GM21576 (cell line): Measurements from ENCODE around the gene NOTO.
"Not testable (repeated sequence)": the region's sequence is repeated elsewhere in the genome, so short reads cannot be mapped to it uniquely, and the experiment has no call there.

Source experiments
- ATAC-seq: cut with Tn5 transposase; IDR thresholded peaks from one replicate; pipeline ENCODE4 v1.9.1; 2021; ENCODE audit warnings: mild to moderate bottlenecking, moderate library complexity; ENCODE audit not compliant: unreplicated experiment

The NOTO gene

GRCh38 chr2:73197579-73197978, 4.8 kb upstream of the NOTO start:
- no peak for ATAC-seq

DNA sequence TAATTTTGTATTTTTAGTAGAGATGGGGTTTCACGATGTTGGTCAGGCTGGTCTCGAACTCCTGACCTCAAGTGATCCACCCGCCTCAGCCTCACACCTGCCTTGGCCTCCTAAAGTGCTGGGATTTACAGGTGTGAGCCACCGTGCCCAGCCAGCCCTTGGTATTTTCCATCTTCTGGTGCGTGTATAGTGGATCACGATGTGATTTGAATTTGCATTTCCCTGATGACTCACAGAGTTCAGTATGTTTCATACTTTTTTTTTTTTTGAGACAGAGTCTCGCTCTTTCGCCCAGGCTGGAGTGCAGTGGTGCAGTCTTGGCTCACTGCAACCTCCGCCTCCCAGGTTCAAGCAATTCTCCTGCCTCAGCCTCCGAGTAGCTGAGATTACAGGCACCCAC, 2.1 kb upstream of the NOTO start:
- ATAC-seq: not testable (repeated sequence)

GRCh38 chr2:73203055-73203681, 794 bp downstream of the NOTO start:
- ATAC-seq: no peak

DNA sequence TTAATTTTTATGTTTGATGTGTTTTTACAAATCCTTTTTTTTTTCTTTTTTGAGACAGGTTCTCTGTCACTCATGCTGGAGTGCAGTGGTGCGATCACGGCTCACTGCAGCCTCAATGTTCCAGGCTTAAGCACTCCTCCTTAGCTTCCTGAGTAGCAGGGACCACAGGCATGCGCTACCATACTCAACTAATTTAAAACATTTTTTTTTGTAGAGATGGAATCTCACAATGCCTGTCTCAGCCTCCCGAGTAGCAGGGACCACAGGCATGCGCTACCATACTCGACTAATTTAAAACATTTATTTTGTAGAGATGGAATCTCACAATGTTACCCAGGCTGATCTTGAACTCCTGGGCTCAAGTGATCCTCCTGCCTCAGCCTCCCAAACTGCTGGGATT, 3.2 kb downstream of the NOTO start:
- ATAC-seq: no peak

- no peak for ATAC-seq
Observed at GRCh38 chr2:73208258-73208657, 5.9 kb downstream of the NOTO start.

GRCh38 chr2:73210019-73210418, 7.6 kb downstream of the NOTO start:
- ATAC-seq: no peak

GRCh38 chr2:73210696-73211095, 8.3 kb downstream of the NOTO start:
- no peak for ATAC-seq

DNA sequence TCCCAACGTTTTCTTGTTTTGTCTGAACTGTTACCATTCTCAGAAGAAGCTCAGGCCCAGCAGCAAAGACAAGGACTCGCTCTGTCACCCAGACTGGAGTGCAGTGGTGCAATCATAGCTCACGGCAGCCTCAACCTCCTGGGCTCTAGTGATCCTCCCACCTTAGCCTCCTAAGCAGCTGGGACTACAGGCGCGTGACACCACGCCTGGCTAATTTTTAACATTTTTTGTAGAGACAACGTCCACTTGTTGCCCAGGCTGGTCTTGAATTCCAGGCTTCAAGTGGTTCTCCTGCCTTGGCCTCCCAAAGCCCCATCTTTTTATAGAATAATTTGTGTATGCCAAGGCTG, 9.7 kb downstream of the NOTO start:
- ATAC-seq: no peak

- ATAC-seq: peak; percentile 73
Observed at GRCh38 chr2:73212448-73213176, 10.2 kb downstream of the NOTO start.

- peak; percentile 92 for ATAC-seq
Observed at GRCh38 chr2:73214120-73215035, 12.0 kb downstream of the NOTO start, which contains the start of gene SMYD5. Gene SMYD5, plus strand, starts transcription at chr2:73214245. Its CDS starts 22 bp downstream, at chr2:73214267.

- no peak for ATAC-seq
Observed at GRCh38 chr2:73215254-73215653, 12.9 kb downstream of the NOTO start.

DNA sequence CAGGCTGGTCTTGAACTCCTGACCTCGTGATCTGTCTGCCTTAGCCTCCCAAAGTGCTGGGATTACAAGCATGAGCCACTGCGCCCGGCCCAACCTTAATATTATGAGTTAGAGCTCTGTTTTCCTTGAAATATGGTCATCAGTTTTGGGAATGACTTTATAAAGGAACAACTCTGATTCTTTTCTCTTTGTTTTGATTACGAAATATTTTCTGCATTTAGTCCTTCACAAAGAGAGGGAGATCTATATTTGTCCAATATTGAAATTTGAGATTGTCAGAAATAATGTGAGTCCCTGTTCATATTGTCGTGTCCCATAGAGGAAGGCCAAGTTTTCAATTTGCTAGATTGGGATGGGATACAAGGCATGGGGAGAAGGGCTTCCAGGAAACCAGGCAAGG, 14.8 kb downstream of the NOTO start:
- ATAC-seq: no peak

- ATAC-seq: no peak
Observed at GRCh38 chr2:73217826-73218225, 15.5 kb downstream of the NOTO start.

DNA sequence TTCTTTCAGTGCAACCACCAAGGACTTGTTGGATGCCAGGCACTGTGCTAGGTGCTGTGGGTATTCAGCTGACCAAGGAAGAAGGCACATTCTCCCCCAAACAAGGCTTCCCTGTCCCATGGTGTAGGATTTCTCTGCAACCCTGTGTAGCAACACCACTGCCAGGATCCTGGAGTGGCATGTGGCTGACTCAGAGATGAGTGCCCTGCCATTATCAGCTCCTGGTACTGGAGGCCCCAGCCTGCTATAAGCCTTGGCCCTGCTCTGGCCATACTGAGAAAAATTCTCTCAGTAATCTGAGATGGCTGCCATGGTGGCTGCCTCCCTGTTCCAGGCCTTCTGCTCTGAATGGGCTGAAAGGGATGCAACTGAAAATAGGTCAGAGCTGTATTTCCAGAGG, 15.9 kb downstream of the NOTO start:
- ATAC-seq: no peak

DNA sequence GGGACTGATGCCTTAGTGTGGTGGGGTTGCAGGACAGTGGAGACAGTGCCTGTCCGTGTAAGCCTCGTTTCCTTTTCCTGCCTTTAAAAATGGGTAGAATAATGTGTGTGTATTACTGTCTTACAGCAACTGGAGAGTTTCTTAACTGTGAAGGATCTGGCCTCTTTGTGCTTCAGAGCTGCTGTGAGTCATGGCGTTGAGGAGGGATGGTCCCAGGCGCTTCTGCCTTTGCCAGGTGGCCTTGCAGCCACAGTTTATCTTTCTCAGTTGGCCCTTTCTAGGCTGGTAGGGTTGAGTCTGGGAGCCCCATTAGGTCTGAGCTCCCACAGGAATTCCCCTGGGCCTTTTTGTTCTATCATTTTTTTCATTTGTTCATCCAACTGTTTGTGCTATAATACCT, 21.4 kb downstream of the NOTO start:
- no peak for ATAC-seq

DNA sequence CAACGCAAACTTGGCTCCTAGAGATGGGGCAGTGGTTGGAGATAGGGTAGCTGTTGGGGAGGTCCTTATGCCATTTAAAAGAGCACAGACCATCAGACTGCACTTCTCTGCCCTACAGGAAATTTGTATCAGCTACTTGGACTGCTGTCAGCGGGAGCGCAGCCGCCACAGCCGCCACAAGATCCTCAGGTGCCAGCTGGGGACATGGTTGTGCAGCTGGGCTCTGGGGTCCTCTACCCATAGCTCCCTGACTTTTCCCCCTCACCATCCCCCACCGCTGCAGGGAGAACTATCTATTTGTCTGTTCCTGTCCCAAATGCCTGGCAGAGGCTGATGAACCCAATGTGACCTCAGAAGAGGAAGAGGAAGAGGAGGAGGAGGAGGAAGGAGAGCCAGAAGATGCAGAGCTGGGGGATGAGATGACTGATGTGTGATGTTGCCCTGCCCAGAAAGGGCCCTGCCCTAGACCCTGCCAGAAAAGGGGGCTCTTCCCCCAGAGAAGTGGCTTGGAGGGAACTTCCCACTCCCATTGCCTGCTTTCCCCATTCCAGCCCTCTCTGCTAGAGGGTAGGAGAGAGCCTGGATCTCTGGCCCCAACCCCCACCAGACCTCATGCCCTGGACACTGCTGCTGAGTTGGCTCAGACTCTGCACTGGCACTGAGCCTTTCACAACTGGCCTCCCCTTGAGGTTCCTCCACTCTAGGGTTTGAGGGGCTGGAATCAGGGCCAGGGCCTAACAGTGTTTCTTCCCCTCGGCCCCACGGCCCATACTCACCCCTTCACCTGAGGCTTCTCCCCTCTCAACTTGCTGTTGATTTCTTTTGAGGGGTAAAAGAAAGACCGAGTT, 23.4 kb downstream of the NOTO start:
- ATAC-seq: no peak

DNA sequence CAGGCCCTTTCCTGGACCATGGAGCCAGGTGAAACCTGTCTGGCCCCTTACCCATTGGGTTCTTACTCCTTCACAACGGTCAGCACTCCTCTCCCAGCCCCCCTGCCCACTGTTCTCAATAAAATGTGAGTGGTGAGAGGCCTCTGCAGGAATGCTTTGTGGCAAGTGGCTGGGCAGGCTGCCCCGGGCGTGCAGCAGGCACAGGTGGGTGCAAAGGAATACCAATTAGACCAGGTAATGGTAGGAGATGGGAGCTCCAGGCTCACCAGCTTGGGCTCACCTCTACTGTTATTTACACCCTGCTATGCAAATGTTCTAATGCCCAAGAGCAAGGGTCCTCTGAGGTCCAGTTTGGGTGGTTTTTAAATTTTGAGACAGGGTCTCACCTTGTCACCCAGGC, 24.7 kb downstream of the NOTO start:
- no peak for ATAC-seq

- ATAC-seq: no peak
Observed at GRCh38 chr2:73228631-73229030, 26.3 kb downstream of the NOTO start.

- ATAC-seq: peak; percentile 2
Observed at GRCh38 chr2:73232403-73233153, 30.2 kb downstream of the NOTO start.
